GM12892 (cell line): ENCODE data around the gene BCL2L11.

ENCODE experiments used
- POLR2A ChIP-seq: IDR thresholded peaks from 2 replicates; pipeline ENCODE4 v1.6.1; 2011; ENCODE audit warnings: low read depth, low read length, control low read depth
- POLR2AphosphoS5 ChIP-seq: IDR thresholded peaks from 2 replicates; pipeline ENCODE4 v1.6.1; 2011; ENCODE audit warnings: low read depth, low read length, control low read depth
- TAF1 ChIP-seq: IDR thresholded peaks from 2 replicates; pipeline ENCODE4 v1.6.1; 2011; ENCODE audit warnings: low read depth, mild to moderate bottlenecking, control low read depth, low read length, borderline replicate concordance

DNA sequence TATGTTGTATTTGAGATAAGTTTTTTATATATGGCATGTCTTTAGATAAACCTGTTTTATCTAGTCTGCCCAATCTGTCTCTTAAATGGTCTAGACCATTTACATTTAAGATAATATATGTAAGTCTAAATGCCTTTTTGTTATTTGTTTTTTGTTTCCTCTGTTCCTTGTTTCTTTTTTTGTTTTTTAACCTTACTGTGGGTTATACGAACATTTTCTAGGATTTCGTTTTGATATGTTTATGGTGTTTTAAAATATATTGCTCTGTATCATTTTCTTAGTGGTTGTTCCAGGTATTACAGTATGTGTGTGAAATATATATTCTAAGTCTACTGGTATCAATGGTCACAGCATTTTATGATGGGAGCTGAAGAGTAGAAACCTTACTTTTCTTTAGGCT, 13.3 kb downstream of the BCL2L11 start:
- TF ChIP-seq POLR2A (no peak), POLR2AphosphoS5 (no peak), TAF1 (no peak)
